ENCODE results near the gene SCARF1. TPM values are rescaled to one million over a fixed set of nuclear protein-coding genes. Genes with fewer than 3 reads are reported as not detected.

Gene SCARF1
- polyA plus RNA-seq, 3 donors: 5.2 to 23.4 (median 6.3) TPM

DNA sequence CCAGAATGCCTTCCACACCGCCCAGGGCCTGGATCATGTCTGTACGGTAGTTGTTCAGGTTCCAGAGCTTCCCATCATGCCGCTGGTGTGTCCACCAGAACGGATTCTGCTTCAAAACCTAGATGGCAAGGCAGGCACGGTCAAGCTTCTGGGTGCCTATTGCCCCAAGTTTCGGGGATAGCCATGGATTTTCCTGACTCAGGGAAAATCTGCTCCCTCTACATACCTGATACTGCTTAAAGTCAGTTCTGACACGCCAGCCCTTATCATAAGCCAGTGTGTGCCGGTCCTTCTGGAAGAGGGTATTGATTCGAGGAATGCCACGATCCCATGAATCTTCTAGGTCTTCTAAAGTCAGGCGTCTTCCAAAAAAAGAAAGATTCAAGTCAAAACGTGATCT, 15.5 kb upstream of the SCARF1 start:
- Histone ChIP-seq H3K4me2 (replicated peaks; ENCODE audit: extremely low read depth, low read length, poor library complexity, severe bottlenecking) (no peak overlapping the region), H2AFZ (ENCODE audit: insufficient read depth, low read depth, low read length, poor library complexity, severe bottlenecking) (no peak overlapping the region), H3K9me3 (replicated peaks in 1 of 2; ENCODE audit: control insufficient read depth in 1 of 2, insufficient read depth in 1 of 2, low read length in 2 of 2) (no peaks in the 10 kb centered on the region), H3K4me3 (replicated peaks in 1 of 3; ENCODE audit: low read depth in 2 of 3, low read length in 3 of 3) (no peak overlapping the region), H3K79me2 (ENCODE audit: insufficient read depth, low read length) (peaks cover 17% of the 10 kb centered on the region), H3K27ac (ENCODE audit: low read depth in 1 of 2, low read length in 2 of 2) (no peak overlapping the region), H3K4me1 (ENCODE audit: control insufficient read depth in 1 of 2, insufficient read depth in 2 of 2, low read length in 2 of 2) (peaks cover 0 to 4% of the 10 kb centered on the region in 2 donors), H3K27me3 (ENCODE audit: control insufficient read depth in 2 of 2, insufficient read depth in 2 of 2, low read length in 2 of 2) (no peaks in the 10 kb centered on the region), H4K20me1 (ENCODE audit: insufficient read depth, low read length) (peaks cover 72% of the 10 kb centered on the region), H3K9ac (ENCODE audit: insufficient read depth, low read length, poor library complexity, severe bottlenecking) (no peak overlapping the region), H3K36me3 (replicated peaks in 1 of 2; ENCODE audit: control insufficient read depth in 1 of 2, insufficient read depth in 2 of 2, low read length in 2 of 2) (peaks cover 86 to 94% of the 10 kb centered on the region in 2 donors)
- no peak overlapping the region for H3K27ac Mint-ChIP-seq
- TF ChIP-seq, protein P1, sequence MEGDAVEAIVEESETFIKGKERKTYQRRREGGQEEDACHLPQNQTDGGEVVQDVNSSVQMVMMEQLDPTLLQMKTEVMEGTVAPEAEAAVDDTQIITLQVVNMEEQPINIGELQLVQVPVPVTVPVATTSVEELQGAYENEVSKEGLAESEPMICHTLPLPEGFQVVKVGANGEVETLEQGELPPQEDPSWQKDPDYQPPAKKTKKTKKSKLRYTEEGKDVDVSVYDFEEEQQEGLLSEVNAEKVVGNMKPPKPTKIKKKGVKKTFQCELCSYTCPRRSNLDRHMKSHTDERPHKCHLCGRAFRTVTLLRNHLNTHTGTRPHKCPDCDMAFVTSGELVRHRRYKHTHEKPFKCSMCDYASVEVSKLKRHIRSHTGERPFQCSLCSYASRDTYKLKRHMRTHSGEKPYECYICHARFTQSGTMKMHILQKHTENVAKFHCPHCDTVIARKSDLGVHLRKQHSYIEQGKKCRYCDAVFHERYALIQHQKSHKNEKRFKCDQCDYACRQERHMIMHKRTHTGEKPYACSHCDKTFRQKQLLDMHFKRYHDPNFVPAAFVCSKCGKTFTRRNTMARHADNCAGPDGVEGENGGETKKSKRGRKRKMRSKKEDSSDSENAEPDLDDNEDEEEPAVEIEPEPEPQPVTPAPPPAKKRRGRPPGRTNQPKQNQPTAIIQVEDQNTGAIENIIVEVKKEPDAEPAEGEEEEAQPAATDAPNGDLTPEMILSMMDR (IDR thresholded peaks at IDR 0.05): no peak
- no peak overlapping the region for H3K4me3 Mint-ChIP-seq
- H3K36me3 Mint-ChIP-seq: peaks cover 74 to 100% of the 10 kb centered on the region in 2 donors
- intact Hi-C loops (cut with micrococcal nuclease): no loop called here
- no peak for DNase-seq
- WGBS (ENCODE audit: insufficient coverage): over 99% methylated on average over 12 of the region's 12 CpGs
- H3K9me3 Mint-ChIP-seq: peaks cover 0 to 8% (median 3%) of the 10 kb centered on the region in 7 donors
- H3K4me1 Mint-ChIP-seq: peaks cover 6% of the 10 kb centered on the region
- H3K27me3 Mint-ChIP-seq (ENCODE audit: low read depth in 3 of 3): peaks cover 0 to 2% (median 0%) of the 10 kb centered on the region in 3 donors

DNA sequence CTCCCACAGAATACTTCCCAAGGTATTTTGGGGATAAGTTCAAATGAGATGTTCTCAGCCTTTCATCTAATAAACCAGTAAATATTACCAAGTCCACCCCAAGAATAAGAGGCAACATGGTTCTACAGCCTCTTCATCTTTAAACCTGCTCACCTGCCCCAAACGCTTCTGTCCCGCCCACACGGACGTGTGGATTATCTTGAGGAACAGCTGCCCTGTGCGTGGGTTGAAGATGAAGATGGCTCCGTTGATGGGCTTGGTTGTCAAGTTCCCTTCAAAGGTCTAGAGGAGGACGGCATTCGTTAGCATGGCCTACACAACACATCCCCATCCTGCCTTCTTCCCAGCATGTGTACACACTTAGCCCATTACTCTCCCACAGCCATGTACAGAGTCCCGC, 12.6 kb upstream of the SCARF1 start:
- Mint-ChIP-seq H3K4me3 (no peak overlapping the region), H3K4me1 (no peaks in the 10 kb centered on the region), H3K9me3 (no peaks in the 10 kb centered on the region), H3K36me3 (peaks cover 85 to 100% of the 10 kb centered on the region in 2 donors), H3K27me3 (ENCODE audit: low read depth in 3 of 3) (peaks cover 0 to 2% (median 0%) of the 10 kb centered on the region in 3 donors), H3K27ac (no peak overlapping the region)
- intact Hi-C loops (cut with micrococcal nuclease): no loop called here
- peaks cover 4% of the 10 kb centered on the region for H3K79me2 ChIP-seq (ENCODE audit: insufficient read depth, low read length)
- no peaks in the 10 kb centered on the region for H3K9me3 ChIP-seq (replicated peaks in 1 of 2; ENCODE audit: control insufficient read depth in 1 of 2, insufficient read depth in 1 of 2, low read length in 2 of 2)
- DNase-seq: no peak
- H3K4me1 ChIP-seq (ENCODE audit: control insufficient read depth in 1 of 2, insufficient read depth in 2 of 2, low read length in 2 of 2): no peaks in the 10 kb centered on the region
- H3K4me3 ChIP-seq (replicated peaks in 1 of 3; ENCODE audit: low read depth in 2 of 3, low read length in 3 of 3): no peak overlapping the region
- H3K9ac ChIP-seq (ENCODE audit: insufficient read depth, low read length, poor library complexity, severe bottlenecking): no peak overlapping the region
- H4K20me1 ChIP-seq (ENCODE audit: insufficient read depth, low read length): peaks cover 60% of the 10 kb centered on the region
- H3K27ac ChIP-seq (ENCODE audit: low read depth in 1 of 2, low read length in 2 of 2): no peak overlapping the region
- no peak overlapping the region for H2AFZ ChIP-seq (ENCODE audit: insufficient read depth, low read depth, low read length, poor library complexity, severe bottlenecking)
- 91% methylated on average over 1 of the region's 9 CpGs for WGBS (ENCODE audit: insufficient coverage)
- H3K36me3 ChIP-seq (replicated peaks in 1 of 2; ENCODE audit: control insufficient read depth in 1 of 2, insufficient read depth in 2 of 2, low read length in 2 of 2): peaks cover 94 to 99% of the 10 kb centered on the region in 2 donors
- H3K27me3 ChIP-seq (ENCODE audit: control insufficient read depth in 2 of 2, insufficient read depth in 2 of 2, low read length in 2 of 2): no peaks in the 10 kb centered on the region
- TF ChIP-seq, protein P1 (IDR thresholded peaks at IDR 0.05): no peak
- no peak overlapping the region for H3K4me2 ChIP-seq (replicated peaks; ENCODE audit: extremely low read depth, low read length, poor library complexity, severe bottlenecking)

Measured in CD14-positive monocyte (primary cell).